ENCODE results near the gene PALM.
A peak's percentile ranks its signal among the peaks of the same experiment; 100 is the strongest.

The PALM gene, protein sequence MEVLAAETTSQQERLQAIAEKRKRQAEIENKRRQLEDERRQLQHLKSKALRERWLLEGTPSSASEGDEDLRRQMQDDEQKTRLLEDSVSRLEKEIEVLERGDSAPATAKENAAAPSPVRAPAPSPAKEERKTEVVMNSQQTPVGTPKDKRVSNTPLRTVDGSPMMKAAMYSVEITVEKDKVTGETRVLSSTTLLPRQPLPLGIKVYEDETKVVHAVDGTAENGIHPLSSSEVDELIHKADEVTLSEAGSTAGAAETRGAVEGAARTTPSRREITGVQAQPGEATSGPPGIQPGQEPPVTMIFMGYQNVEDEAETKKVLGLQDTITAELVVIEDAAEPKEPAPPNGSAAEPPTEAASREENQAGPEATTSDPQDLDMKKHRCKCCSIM

DNA sequence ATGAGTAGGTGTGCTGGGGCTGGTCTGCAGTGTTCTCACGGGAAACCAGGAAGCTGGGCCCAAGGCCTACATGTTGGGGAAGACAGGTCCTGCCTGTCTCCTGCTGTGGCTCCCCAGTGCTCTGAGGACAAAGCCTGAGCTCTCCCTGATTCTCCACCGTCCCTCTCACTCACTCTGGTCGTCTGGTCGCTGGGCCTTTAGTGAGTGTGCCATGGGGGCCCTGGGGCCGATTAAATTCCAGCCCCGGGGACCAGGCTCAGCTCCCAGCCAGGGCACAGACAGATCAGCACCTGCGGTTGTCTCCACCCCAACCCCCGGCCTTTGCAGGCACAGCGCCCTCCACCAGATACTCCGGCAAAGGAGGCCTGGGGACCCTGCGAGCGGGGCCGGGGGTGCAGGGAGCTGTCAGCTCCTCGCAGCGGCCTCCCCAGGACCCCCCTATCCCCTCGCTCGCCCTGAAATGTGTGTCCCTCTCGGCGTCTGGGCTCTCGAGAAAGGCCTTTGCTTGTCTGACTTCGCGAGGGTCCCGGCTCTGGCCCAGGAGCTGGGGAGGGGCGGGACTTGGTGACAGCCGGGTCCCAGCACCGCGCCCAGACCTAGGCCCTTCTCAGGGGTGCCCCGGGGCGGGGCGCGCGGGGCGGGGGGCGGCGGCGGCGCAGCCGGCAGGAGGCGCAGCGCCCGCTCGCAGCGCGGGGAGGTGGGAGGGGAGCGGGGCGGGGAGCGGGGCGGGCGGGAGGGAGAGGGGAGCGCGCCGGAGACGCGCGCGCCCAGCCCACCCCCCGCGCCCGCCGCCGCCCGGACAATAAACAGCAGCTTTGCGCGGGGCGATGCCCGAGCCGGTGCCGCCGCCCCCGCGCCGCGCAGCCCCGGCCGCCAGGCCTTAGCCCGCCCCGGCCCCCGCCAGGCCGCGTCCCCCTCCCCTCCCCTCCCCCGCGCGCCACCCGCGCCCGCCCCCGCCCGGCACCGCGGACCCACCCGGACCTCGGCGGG is at the start of gene PALM:
Gene PALM (plus strand): TSS at position 782 of the 990 bp plus-strand sequence. CDS start 212 bp downstream, outside the sequence.
- Mint-ChIP-seq H3K4me1 (peaks cover 11% of the 10 kb centered on the region), H3K9me3 (no peaks in the 10 kb centered on the region), H3K36me3 (ENCODE audit: low read depth) (peaks cover 3% of the 10 kb centered on the region), H3K27ac (peak within 1 kb of the TSS; percentile 54 to 85 (median 56)), H3K27me3 (ENCODE audit: low read depth) (peaks cover 4% of the 10 kb centered on the region), H3K4me3 (peak within 1 kb of the TSS; percentile 77 to 87 (median 83))
- TF ChIP-seq, protein P1, sequence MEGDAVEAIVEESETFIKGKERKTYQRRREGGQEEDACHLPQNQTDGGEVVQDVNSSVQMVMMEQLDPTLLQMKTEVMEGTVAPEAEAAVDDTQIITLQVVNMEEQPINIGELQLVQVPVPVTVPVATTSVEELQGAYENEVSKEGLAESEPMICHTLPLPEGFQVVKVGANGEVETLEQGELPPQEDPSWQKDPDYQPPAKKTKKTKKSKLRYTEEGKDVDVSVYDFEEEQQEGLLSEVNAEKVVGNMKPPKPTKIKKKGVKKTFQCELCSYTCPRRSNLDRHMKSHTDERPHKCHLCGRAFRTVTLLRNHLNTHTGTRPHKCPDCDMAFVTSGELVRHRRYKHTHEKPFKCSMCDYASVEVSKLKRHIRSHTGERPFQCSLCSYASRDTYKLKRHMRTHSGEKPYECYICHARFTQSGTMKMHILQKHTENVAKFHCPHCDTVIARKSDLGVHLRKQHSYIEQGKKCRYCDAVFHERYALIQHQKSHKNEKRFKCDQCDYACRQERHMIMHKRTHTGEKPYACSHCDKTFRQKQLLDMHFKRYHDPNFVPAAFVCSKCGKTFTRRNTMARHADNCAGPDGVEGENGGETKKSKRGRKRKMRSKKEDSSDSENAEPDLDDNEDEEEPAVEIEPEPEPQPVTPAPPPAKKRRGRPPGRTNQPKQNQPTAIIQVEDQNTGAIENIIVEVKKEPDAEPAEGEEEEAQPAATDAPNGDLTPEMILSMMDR (IDR thresholded peaks at IDR 0.05; ENCODE audit: unreplicated experiment in 3 of 3), result peak; percentile 14 to 36 (median 24)

DNA sequence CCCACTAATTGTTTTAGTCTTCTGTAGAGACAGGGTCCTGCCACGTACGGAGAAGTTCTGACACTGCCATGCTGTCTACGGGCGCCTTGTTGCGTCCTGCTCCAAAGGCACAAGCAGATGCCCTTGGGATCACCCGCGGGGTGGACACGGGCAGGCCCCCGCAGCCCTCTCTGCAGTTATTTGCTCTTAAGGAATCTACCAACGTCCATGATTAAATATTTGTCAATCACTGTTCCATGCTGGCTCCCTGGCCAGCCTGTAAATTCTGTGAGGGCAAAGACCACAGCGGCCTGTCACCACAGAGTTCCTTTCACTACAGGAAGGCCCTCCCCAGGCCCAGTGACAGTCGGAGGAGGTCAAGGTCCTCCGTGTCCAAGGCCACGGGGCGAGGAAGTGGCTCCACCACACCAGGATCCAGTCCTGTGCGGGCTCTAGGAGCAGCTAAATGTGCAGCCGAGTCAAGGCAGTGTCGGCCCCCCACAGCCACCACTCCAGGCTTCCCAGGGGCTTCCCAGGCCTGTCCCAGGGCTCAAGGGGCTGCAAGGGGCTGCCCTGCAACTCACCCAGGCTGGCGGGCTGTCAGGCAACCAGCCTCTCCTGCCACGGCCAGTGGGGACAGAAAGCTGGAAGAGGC is 47.8 kb upstream of the PALM start:
- H3K9me3 Mint-ChIP-seq, result no peaks in the 10 kb centered on the region
- H3K27ac Mint-ChIP-seq, result peak overlapping the region; percentile 54 to 89 (median 88)
- peak overlapping the region; percentile 82 to 83 (median 83) for H3K4me3 Mint-ChIP-seq
- TF ChIP-seq, protein P1 (IDR thresholded peaks at IDR 0.05; ENCODE audit: unreplicated experiment in 3 of 3), result no peak
- no peaks in the 10 kb centered on the region for H3K27me3 Mint-ChIP-seq (ENCODE audit: low read depth)
- no peaks in the 10 kb centered on the region for H3K36me3 Mint-ChIP-seq (ENCODE audit: low read depth)
- peaks cover 33% of the 10 kb centered on the region for H3K4me1 Mint-ChIP-seq

DNA sequence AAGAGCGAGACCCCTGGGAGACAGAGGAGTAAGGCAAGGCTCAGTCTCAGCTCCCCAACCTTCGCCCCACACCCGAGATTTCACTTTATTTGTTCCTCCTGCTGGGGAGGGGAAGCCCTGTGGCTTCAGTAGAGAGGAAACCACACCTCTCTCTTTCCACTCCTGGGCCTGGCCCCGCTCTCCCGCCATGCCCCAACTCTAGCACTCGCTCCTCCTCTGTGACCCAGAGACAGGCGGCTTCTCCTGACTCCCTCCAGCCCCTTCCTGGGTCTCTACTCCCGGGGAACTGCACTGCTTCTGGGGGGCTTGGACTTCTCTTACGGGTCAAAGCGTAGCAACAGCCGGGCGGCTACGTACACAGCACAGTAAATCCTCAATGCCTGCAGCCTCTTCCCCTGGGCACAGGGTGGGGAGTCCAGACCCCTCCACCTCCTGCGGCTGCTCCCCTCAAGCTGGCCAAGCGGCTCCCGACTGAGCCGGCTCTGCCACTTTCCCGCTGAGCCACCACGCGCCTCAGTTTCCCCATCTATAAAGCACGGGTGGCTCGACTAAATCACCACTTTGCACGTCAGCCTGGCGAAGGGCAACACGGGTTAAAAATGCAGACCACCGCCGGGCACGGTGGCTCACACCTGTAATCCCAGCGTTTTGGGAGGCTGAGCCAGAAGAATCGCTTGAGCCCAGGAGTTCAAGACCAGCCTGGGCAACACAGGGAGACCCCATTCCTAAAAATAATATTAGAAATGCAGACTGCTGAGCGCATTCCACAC is 47.1 kb upstream of the PALM start:
- Mint-ChIP-seq H3K4me1 (peaks cover 28% of the 10 kb centered on the region), H3K36me3 (ENCODE audit: low read depth) (no peaks in the 10 kb centered on the region), H3K27ac (peak overlapping the region; percentile 54 to 89 (median 88)), H3K27me3 (ENCODE audit: low read depth) (no peaks in the 10 kb centered on the region), H3K9me3 (no peaks in the 10 kb centered on the region), H3K4me3 (peak overlapping the region; percentile 82 to 83 (median 83))
- TF ChIP-seq, protein P1 (IDR thresholded peaks at IDR 0.05; ENCODE audit: unreplicated experiment in 3 of 3), result no peak

DNA sequence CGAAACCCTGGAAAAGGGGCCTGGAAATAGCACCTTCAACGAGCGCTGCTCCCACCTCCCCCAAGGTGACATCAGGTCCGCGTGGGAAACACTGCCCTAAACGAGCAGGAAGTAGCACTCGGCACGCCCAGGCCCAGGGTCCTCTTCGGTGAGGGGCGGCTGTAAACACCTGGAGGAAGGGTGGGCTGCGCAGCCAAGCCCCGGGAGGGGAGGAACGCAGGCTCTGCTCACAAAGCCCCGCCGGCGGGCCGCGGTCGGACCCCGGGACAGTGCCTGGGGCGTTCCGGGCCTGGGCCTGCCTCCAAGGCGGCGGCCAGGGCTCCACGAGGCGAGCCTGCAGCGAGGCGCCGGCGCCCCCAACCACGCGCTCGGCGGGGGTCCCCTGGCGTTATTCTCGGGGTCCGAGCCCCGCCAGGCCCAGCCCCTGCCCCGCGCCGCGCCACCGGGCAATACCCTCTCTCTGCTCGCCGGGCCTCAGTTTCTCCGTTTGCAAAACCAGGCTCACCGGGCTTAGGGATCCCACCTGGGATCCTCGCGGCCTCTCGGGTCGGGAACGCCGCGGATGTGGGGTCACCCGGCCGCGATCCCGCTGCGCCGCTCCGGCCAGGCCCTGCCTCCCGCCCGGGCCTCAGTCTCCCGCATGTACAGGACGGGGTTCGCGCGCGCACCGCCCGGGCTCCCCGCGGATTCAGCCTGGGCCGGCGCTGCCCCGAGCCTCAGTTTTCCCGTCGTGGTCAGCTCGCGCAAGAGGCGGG is 46.4 kb upstream of the PALM start:
- TF ChIP-seq, protein P1 (IDR thresholded peaks at IDR 0.05; ENCODE audit: unreplicated experiment in 3 of 3), result no peak
- H3K36me3 Mint-ChIP-seq (ENCODE audit: low read depth), result no peaks in the 10 kb centered on the region
- no peaks in the 10 kb centered on the region for H3K27me3 Mint-ChIP-seq (ENCODE audit: low read depth)
- no peaks in the 10 kb centered on the region for H3K9me3 Mint-ChIP-seq
- peak overlapping the region; percentile 82 to 83 (median 83) for H3K4me3 Mint-ChIP-seq
- peak overlapping the region in 2 of 3 experiments; percentile 54 to 65 for H3K27ac Mint-ChIP-seq
- peaks cover 28% of the 10 kb centered on the region for H3K4me1 Mint-ChIP-seq

All from nephron (organoid).